LNCaP clone FGC (cell line): ENCODE results near the gene CA11.

Experiments
- DNase-seq: peaks from one replicate; pipeline ENCODE4 v3.0.0-alpha.2; 2011; ENCODE audit warnings: low read depth
- H3K4me3 ChIP-seq: 2 replicates; pipeline ENCODE4 v1.5.1; 2011; ENCODE audit warnings: mild to moderate bottlenecking, low read depth, low read length, control low read depth
- TF ChIP-seq, protein P1 (sequence below): IDR thresholded peaks from 2 replicates; pipeline ENCODE4 v1.5.1; 2012; ENCODE audit warnings: mild to moderate bottlenecking; ENCODE audit not compliant: control insufficient read depth, insufficient read depth; ENCODE audit errors: extremely low read depth

Gene CA11

DNA sequence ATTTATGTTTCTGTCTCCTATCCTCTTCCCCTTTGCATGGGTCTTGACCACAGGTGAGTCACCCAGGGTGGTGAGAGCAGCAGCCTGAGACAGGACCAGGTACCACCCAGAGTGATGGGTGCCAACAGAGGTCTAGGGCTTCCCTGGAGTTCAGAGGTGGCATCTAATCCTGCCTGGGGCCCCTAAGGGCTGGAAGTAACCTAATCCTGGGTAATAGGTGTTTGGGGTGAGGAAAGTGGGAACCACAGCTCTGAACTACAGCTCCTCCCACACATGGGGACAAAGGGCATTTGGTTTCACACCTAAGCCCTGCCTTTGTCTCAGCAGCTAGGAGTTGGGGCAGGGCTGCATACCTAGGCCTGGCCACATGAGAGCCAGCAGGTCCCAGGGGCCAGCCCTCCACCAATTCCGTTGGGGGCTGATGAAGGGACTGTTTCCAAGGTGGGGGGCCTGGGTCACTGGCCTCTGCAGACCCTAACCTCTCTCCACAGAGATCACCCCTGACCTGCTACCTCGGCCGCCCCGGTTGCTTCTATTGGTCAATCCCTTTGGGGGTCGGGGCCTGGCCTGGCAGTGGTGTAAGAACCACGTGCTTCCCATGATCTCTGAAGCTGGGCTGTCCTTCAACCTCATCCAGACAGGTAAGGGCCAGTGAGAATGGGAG lies 18.7 kb downstream of the CA11 start:
- no peak for DNase-seq
- no peak overlapping the region for H3K4me3 ChIP-seq

DNA sequence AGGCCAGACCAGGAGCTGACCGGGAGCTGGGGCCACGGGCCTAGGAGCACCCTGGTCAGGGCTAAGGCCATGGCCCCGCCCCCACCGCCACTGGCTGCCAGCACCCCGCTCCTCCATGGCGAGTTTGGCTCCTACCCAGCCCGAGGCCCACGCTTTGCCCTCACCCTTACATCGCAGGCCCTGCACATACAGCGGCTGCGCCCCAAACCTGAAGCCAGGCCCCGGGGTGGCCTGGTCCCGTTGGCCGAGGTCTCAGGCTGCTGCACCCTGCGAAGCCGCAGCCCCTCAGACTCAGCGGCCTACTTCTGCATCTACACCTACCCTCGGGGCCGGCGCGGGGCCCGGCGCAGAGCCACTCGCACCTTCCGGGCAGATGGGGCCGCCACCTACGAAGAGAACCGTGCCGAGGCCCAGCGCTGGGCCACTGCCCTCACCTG lies 20.1 kb downstream of the CA11 start:
- no peak for DNase-seq
- TF ChIP-seq, protein P1, sequence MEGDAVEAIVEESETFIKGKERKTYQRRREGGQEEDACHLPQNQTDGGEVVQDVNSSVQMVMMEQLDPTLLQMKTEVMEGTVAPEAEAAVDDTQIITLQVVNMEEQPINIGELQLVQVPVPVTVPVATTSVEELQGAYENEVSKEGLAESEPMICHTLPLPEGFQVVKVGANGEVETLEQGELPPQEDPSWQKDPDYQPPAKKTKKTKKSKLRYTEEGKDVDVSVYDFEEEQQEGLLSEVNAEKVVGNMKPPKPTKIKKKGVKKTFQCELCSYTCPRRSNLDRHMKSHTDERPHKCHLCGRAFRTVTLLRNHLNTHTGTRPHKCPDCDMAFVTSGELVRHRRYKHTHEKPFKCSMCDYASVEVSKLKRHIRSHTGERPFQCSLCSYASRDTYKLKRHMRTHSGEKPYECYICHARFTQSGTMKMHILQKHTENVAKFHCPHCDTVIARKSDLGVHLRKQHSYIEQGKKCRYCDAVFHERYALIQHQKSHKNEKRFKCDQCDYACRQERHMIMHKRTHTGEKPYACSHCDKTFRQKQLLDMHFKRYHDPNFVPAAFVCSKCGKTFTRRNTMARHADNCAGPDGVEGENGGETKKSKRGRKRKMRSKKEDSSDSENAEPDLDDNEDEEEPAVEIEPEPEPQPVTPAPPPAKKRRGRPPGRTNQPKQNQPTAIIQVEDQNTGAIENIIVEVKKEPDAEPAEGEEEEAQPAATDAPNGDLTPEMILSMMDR: no peak
- H3K4me3 ChIP-seq: no peak overlapping the region

More for the DNA sequence above, 18.7 kb downstream of the CA11 start:
- TF ChIP-seq, protein P1: no peak

DNA sequence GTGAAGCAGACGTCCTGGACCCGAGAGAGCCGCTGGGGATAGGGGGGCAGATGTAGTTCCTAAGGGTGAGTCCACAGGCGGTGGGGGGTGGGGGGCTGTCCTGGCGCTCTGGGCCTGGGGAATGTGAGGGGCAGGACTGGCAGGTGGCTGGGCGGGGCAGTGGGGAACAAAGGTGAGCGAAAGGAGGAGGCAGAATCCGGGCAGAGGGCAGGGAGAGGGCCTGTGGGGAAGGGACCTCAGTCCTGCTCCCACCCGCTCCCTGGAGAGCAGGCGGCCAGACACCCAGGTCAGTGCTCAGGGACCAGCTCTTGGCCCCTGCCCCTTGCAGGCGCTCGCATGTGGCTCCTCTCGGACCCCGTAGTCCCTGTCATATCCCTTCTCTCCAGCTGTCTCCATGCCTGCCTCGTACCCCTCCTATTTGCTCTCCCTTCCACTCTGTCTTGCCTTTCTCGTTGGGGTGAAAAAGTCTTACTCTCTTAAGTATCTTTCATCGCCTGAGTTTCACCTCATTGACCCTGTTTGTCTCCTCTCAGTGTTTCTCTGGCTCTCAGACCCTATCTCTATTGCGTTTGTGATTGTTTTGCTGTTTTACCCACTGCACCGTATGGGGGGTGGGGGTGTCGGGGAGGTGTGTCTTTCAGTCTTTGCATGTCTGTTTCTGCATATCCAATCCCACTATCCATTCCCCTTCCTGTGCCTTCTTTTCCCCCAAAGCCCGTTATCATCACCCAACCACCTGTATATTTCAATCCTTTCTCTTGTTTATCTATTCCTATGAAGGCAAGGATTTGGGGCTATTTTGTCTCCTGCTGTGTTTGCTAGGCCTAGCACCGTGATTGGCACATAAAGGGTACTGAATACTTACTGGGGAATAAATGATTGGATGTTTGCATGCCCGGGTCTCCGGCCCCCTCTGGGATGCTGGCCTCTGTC lies 20.9 kb downstream of the CA11 start:
- TF ChIP-seq, protein P1: no peak
- peak overlapping the region; percentile 64 for H3K4me3 ChIP-seq
- DNase-seq: no peak

DNA sequence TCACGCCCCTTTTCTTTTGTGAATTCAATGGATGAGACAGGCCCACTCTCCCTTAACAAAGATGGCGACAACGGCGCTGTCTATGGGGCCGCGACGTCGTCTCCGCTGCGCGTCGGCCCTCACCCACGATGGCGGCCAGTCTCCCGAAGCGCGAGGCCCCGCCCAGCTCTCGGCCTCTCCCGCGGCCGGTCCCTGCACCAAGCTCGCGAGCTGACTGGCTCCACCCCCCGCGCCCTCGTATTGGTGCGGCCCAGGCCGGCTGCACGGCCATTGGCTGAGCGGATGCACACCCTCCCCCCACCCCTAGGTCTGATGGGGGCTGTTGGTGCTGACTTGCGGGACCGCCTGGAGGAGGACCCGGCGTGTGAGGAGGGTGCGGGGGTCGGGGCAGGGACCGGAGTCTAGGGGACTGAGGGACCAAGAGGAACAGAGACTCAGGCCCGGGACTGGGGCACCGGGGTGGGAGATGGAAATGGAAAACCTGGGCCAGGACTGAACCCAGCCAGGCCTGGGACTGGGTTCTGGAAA lies 21.9 kb downstream of the CA11 start:
- DNase-seq: no peak
- TF ChIP-seq, protein P1: no peak
- peak overlapping the region; percentile 64 for H3K4me3 ChIP-seq

DNA sequence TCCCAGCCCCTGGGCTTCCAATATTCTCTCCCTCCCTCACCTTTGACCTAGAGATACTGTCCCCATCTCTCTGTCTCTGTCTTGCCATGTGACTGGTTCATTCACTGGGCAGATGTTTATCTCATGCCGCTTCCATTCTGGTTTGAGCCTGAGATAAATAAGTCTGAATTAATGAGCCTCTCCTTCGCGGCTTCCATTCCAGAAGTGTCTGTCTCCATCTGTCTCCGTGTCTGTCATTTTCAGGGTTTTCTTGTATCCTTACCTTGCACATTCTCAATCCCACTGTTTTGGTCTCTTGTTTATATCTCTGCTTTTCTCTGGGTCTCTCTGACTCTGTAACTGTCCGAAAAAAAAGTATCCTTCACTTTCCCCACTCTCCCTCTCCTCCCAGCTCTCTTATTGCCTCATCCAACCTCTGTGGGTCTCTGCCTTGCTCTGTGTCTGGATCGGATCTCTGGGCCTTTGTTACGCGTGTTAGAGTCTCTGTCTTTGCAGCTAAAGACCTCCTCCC lies 22.4 kb downstream of the CA11 start:
- TF ChIP-seq, protein P1: no peak
- no peak for DNase-seq
- H3K4me3 ChIP-seq: peak overlapping the region; percentile 30

DNA sequence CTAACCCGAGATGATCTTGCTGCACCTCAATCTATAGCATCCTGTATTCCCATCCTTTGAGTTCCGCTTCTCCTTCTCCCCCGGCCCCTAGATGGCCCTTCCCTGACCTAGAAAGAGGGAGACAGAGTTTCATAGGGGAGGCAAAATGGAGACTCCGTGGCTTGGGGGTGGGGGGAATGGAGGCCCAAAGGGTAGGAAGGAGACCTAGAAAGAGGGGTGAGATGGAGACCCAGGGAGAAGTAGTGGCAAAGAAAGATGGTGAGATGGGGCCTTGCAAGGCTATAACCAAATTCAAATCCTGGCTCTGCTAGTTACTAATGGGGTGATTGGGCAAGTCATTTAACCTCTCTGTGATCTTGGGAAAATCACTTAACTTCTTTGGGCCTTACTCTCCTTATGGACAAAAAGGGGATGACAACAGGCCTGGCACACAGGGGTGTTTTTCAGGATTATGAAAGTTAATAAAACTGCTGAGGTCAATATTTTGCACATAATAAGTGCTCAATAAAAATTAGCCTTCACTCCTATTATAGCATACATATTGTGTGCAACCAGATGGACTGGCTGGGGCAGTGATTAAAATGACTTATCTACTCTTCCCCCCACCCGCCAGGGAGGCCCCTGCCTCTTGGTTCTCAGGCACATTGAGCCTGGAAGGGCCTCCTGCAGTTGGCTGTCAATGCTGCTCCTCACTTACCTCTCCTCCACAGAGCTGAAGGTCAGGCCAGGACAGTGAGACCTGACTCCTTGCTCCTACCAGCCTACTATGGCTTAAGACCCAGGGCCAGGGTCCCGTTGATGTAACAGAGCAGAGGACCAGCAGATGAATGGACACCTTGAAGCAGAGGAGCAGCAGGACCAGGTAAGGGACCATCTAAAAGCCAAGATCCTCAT lies 26.0 kb downstream of the CA11 start:
- peak overlapping the region; percentile 91 for H3K4me3 ChIP-seq
- TF ChIP-seq, protein P1: no peak
- no peak for DNase-seq
